Activated CD4-positive, CD25-positive, alpha-beta regulatory T cell treated with anti-CD3 and anti-CD28 coated beads, Interleukin-2, amount 50 U/mL, for 72 hours (primary cell): ENCODE data around the gene FAAH.
"Not testable (repeated sequence)": the region's sequence is repeated elsewhere in the genome, so short reads cannot be mapped to it uniquely, and the experiment has no call there.

ENCODE experiments used
- DNase-seq: peaks from one replicate; pipeline ENCODE4 v3.0.0; 2021

Gene FAAH

GRCh38 chr1:46394108-46394871 lies at the start of gene FAAH:
TSS of gene FAAH (plus strand) at chr1:46394317. CDS start at chr1:46394349, 32 bp downstream.
- no peak for DNase-seq

- no peak for DNase-seq
Measured at GRCh38 chr1:46344481-46344880, 49.6 kb upstream of the FAAH start.

- DNase-seq, result no peak
Measured at GRCh38 chr1:46345281-46345680, 48.8 kb upstream of the FAAH start.

GRCh38 chr1:46352363-46352762 lies 41.8 kb upstream of the FAAH start:
- DNase-seq, result no peak

- DNase-seq, result not testable (repeated sequence)
Measured at GRCh38 chr1:46355920-46356319, 38.2 kb upstream of the FAAH start.

GRCh38 chr1:46362158-46362557 lies 32.0 kb upstream of the FAAH start:
- no peak for DNase-seq

GRCh38 chr1:46363121-46363520 lies 31.0 kb upstream of the FAAH start:
- no peak for DNase-seq

- no peak for DNase-seq
Measured at GRCh38 chr1:46364612-46365011, 29.5 kb upstream of the FAAH start.

GRCh38 chr1:46365796-46366195 lies 28.3 kb upstream of the FAAH start:
- not testable (repeated sequence) for DNase-seq

- no peak for DNase-seq
Measured at GRCh38 chr1:46367072-46367471, 27.0 kb upstream of the FAAH start.

GRCh38 chr1:46367701-46368100 lies 26.4 kb upstream of the FAAH start:
- DNase-seq, result not testable (repeated sequence)

- DNase-seq, result no peak
Measured at GRCh38 chr1:46368791-46369190, 25.3 kb upstream of the FAAH start.

GRCh38 chr1:46369542-46370213 lies 24.4 kb upstream of the FAAH start:
- no peak for DNase-seq

- no peak for DNase-seq
Measured at GRCh38 chr1:46370214-46370633, 23.9 kb upstream of the FAAH start.

GRCh38 chr1:46372431-46372830 lies 21.7 kb upstream of the FAAH start:
- DNase-seq, result no peak

- DNase-seq, result no peak
Measured at GRCh38 chr1:46379996-46380395, 14.1 kb upstream of the FAAH start.

- DNase-seq, result no peak
Measured at GRCh38 chr1:46380508-46380907, 13.6 kb upstream of the FAAH start.

- no peak for DNase-seq
Measured at GRCh38 chr1:46393510-46393909, 607 bp upstream of the FAAH start.

GRCh38 chr1:46394872-46395465 lies 852 bp downstream of the FAAH start:
- DNase-seq, result no peak

- DNase-seq, result no peak
Measured at GRCh38 chr1:46396441-46397398, 2.6 kb downstream of the FAAH start.

- no peak for DNase-seq
Measured at GRCh38 chr1:46399307-46399706, 5.2 kb downstream of the FAAH start.

- no peak for DNase-seq
Measured at GRCh38 chr1:46400421-46400820, 6.3 kb downstream of the FAAH start.
